Ascending aorta (tissue), 2 donors: ENCODE data around the gene RAMAC. TPM values are rescaled to one million over a fixed set of nuclear protein-coding genes. Genes with fewer than 3 reads are reported as not detected.

ENCODE experiments used
- DNase-seq, 2 donors: peaks; one replicate each; pipeline ENCODE4 v3.0.0-alpha.2; 2019; ENCODE audit warnings: low spot score in 2 of 2
- H3K27ac ChIP-seq, 2 donors: fragments of 200-600 bp; sonication (generic); one replicate each; pipeline ENCODE4 v1.5.1; 2016 to 2017; ENCODE audit warnings: mild to moderate bottlenecking in 1 of 2
- H3K27me3 ChIP-seq: fragments of 200-600 bp; sonication (generic); one replicate; pipeline ENCODE4 v1.5.1; 2017
- H3K36me3 ChIP-seq, 2 donors: fragments of 200-600 bp; sonication (generic); one replicate each; pipeline ENCODE4 v1.5.1; 2016
- H3K4me1 ChIP-seq, 2 donors: fragments of 200-600 bp; sonication (generic); one replicate each; pipeline ENCODE4 v1.5.1; 2016 to 2017; ENCODE audit warnings: mild to moderate bottlenecking in 1 of 2
- H3K4me3 ChIP-seq, 2 donors: fragments of 200-600 bp; sonication (generic); one replicate each; pipeline ENCODE4 v1.5.1; 2016 to 2017; ENCODE audit warnings: mild to moderate bottlenecking in 1 of 2
- H3K9me3 ChIP-seq, 2 donors: fragments of 200-600 bp; sonication (generic); one replicate each; pipeline ENCODE4 v1.5.1; 2016
- intact Hi-C: fragments of 100-400 bp; cut with DNase I; formaldehyde crosslinking; loops from one replicate; pipeline ENCODE4 v1.15.1; 2023
- total RNA-seq: library from RNA; depleted of rRNA; stranded (reverse); fragments of >200 nt; gene quantifications from one replicate; pipeline ENCODE4 v1.1.0, GENCODE V29; 2016
- TF ChIP-seq, protein P1 (sequence below), 3 experiments: fragments of 200-600 bp in 2 of 3; fragments of 450-650 bp in 1 of 3; sonication (generic) in 2 of 3; IDR thresholded peaks; one replicate each; pipeline ENCODE4 v1.5.1; 2016 to 2019; ENCODE audit warnings: antibody characterized with exemption in 3 of 3, mild to moderate bottlenecking in 1 of 3, moderate library complexity in 1 of 3

RAMAC gene
- total RNA-seq, 1 donor from 2014 or later, result 4.8 TPM

GRCh38 chr15:82944056-82944455 is 42.0 kb upstream of the RAMAC start:
- Histone ChIP-seq H3K36me3 (no peaks in the 10 kb centered on the region), H3K27me3 (no peaks in the 10 kb centered on the region), H3K4me3 (no peak overlapping the region), H3K9me3 (no peaks in the 10 kb centered on the region), H3K27ac (no peak overlapping the region), H3K4me1 (no peaks in the 10 kb centered on the region)
- intact Hi-C loops, result no loop called here
- TF ChIP-seq, protein P1, sequence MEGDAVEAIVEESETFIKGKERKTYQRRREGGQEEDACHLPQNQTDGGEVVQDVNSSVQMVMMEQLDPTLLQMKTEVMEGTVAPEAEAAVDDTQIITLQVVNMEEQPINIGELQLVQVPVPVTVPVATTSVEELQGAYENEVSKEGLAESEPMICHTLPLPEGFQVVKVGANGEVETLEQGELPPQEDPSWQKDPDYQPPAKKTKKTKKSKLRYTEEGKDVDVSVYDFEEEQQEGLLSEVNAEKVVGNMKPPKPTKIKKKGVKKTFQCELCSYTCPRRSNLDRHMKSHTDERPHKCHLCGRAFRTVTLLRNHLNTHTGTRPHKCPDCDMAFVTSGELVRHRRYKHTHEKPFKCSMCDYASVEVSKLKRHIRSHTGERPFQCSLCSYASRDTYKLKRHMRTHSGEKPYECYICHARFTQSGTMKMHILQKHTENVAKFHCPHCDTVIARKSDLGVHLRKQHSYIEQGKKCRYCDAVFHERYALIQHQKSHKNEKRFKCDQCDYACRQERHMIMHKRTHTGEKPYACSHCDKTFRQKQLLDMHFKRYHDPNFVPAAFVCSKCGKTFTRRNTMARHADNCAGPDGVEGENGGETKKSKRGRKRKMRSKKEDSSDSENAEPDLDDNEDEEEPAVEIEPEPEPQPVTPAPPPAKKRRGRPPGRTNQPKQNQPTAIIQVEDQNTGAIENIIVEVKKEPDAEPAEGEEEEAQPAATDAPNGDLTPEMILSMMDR (IDR thresholded peaks at IDR 0.05), result no peak
- DNase-seq, result no peak

GRCh38 chr15:82944821-82945220 is 41.2 kb upstream of the RAMAC start:
- Histone ChIP-seq H3K4me3 (no peak overlapping the region), H3K27ac (no peak overlapping the region), H3K27me3 (no peaks in the 10 kb centered on the region), H3K36me3 (no peaks in the 10 kb centered on the region), H3K9me3 (no peaks in the 10 kb centered on the region), H3K4me1 (no peaks in the 10 kb centered on the region)
- intact Hi-C loops, result no loop called here
- TF ChIP-seq, protein P1 (IDR thresholded peaks at IDR 0.05), result no peak
- DNase-seq, result no peak

DNA sequence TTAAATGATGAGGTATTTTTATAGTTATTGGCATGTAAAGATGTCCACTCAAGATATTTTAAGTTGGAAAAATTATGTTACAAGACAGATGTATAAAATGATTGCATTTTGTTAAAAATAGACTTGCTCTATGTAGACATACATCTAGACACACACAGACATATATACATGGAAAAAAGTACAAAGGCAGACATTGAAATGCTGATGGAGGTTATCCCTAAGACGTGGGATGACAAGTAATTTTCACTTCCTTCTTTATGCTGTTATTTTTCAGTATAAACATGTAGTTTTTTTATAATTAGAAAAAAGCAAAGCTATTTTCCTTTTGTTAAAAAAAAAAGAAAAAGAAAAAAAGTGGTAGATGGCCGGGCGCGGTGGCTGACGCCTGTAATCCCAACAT is 40.7 kb upstream of the RAMAC start:
- Histone ChIP-seq H3K4me3 (no peak overlapping the region), H3K9me3 (no peaks in the 10 kb centered on the region), H3K27ac (no peak overlapping the region), H3K27me3 (no peaks in the 10 kb centered on the region), H3K36me3 (no peaks in the 10 kb centered on the region), H3K4me1 (no peaks in the 10 kb centered on the region)
- DNase-seq, result no peak
- TF ChIP-seq, protein P1 (IDR thresholded peaks at IDR 0.05), result no peak
- intact Hi-C loops, result no loop called here

- Histone ChIP-seq H3K9me3 (no peaks in the 10 kb centered on the region), H3K36me3 (no peaks in the 10 kb centered on the region), H3K27ac (no peak overlapping the region), H3K4me3 (no peak overlapping the region), H3K27me3 (no peaks in the 10 kb centered on the region), H3K4me1 (no peaks in the 10 kb centered on the region)
- DNase-seq, result no peak
- TF ChIP-seq, protein P1 (IDR thresholded peaks at IDR 0.05), result no peak
- intact Hi-C loops, result no loop called here
Observed at GRCh38 chr15:82946155-82946701, 39.8 kb upstream of the RAMAC start.

GRCh38 chr15:82950295-82950694 is 35.7 kb upstream of the RAMAC start:
- peaks cover 0 to 3% of the 10 kb centered on the region in 2 donors for H3K4me1 ChIP-seq
- intact Hi-C loops, result no loop called here
- no peak overlapping the region for H3K4me3 ChIP-seq
- H3K27ac ChIP-seq, result no peak overlapping the region
- TF ChIP-seq, protein P1 (IDR thresholded peaks at IDR 0.05), result no peak
- DNase-seq, result no peak
- H3K36me3 ChIP-seq, result no peaks in the 10 kb centered on the region
- no peaks in the 10 kb centered on the region for H3K27me3 ChIP-seq
- H3K9me3 ChIP-seq, result no peaks in the 10 kb centered on the region
